ENCODE data around the gene HYAL2.

- TF ChIP-seq YY1 (IDR thresholded peaks at IDR 0.05; ENCODE audit: insufficient read depth, insufficient read length) (no peak), ZNF274 (IDR thresholded peaks at IDR 0.05; ENCODE audit: low read depth, low read length) (no peak)
Measured at GRCh38 chr3:50322386-50323091, at the start of gene HYAL2.
